Gastrocnemius medialis (tissue), 4 donors: Measurements from ENCODE around the gene TMEM163. TPM values are rescaled to one million over a fixed set of nuclear protein-coding genes. Genes with fewer than 3 reads are reported as not detected.

Experiments
- ATAC-seq, 2 donors: fragments of 150-250 bp; one replicate each; pipeline ENCODE4 v1.9.1; 2016
- DNase-seq, 2 donors: peaks; one replicate each; pipeline ENCODE4 v3.0.0-alpha.2; 2019
- H3K27ac ChIP-seq, 4 donors: fragments of 200-600 bp; sonication (generic); 1 replicate in 1 of 4; 2 replicates in 3 of 4; pipeline ENCODE4 v1.5.1; 2016 to 2018; ENCODE audit warnings: mild to moderate bottlenecking in 2 of 4, moderate library complexity in 1 of 4
- H3K27me3 ChIP-seq, 3 donors: fragments of 200-600 bp; sonication (generic) in 2 of 3; 1 replicate in 1 of 3; 2 replicates in 2 of 3; pipeline versions ENCODE4 v1.5.1 to v1.6.0; 2016 to 2019; ENCODE audit warnings: mild to moderate bottlenecking in 1 of 3, moderate library complexity in 1 of 3
- H3K36me3 ChIP-seq, 2 donors: fragments of 200-600 bp; sonication (generic) in 1 of 2; one replicate each; pipeline ENCODE4 v1.5.1; 2017 to 2018
- H3K4me1 ChIP-seq, 2 donors: fragments of 200-600 bp; sonication (generic) in 1 of 2; one replicate each; pipeline ENCODE4 v1.5.1; 2016 to 2017; ENCODE audit warnings: mild to moderate bottlenecking in 2 of 2
- H3K4me3 ChIP-seq, 4 donors: fragments of 200-600 bp; sonication (generic) in 3 of 4; 1 replicate in 1 of 4; 2 replicates in 3 of 4; pipeline ENCODE4 v1.5.1; 2016 to 2019; ENCODE audit warnings: mild to moderate bottlenecking in 2 of 4
- H3K9me3 ChIP-seq, 3 donors: fragments of 200-600 bp; sonication (generic) in 2 of 3; 1 replicate in 1 of 3; 2 replicates in 2 of 3; pipeline ENCODE4 v1.5.1; 2016 to 2019
- POLR2A ChIP-seq, 2 donors: fragments of 450-650 bp; IDR thresholded peaks; one replicate each; pipeline ENCODE4 v1.6.1; 2017; ENCODE audit warnings: antibody characterized with exemption in 2 of 2, mild to moderate bottlenecking in 2 of 2, moderate library complexity in 2 of 2
- in situ Hi-C, 4 donors: fragments of 200-750 bp; cut with MboI; loops; one replicate each; pipeline versions ENCODE4 v1.15.0 to v1.8.0; 2017; ENCODE audit warnings: low sequenced_read_pairs in 4 of 4
- intact Hi-C: fragments of 100-400 bp; cut with DNase I; formaldehyde crosslinking; loops from one replicate; pipeline ENCODE4 v1.15.1; 2023; ENCODE audit warnings: low total_unique reads
- total RNA-seq, 4 donors: library from RNA; depleted of rRNA; stranded (reverse); fragments of >200 nt; gene quantifications; one replicate each; pipeline versions ENCODE4 v1.1.0 to v1.2.3, GENCODE V29; 2016
- TF ChIP-seq, protein P1 (sequence below), 5 experiments: fragments of 450-650 bp in 3 of 5; fragments of 200-600 bp in 2 of 5; sonication (generic) in 2 of 5; IDR thresholded peaks in 4 of 5; conservative IDR thresholded peaks in 1 of 5; 1 replicate in 4 of 5; 2 replicates in 1 of 5; pipeline ENCODE4 v1.5.1; 2016 to 2019; ENCODE audit warnings: antibody characterized with exemption in 5 of 5, mild to moderate bottlenecking in 3 of 5, moderate library complexity in 3 of 5

TMEM163 gene
- total RNA-seq, 4 donors from 2014 or later = not detected

- in situ Hi-C loops (no loop called here), intact Hi-C loops (no loop called here)
- no peak for TF ChIP-seq POLR2A (IDR thresholded peaks at IDR 0.05)
- TF ChIP-seq, protein P1, sequence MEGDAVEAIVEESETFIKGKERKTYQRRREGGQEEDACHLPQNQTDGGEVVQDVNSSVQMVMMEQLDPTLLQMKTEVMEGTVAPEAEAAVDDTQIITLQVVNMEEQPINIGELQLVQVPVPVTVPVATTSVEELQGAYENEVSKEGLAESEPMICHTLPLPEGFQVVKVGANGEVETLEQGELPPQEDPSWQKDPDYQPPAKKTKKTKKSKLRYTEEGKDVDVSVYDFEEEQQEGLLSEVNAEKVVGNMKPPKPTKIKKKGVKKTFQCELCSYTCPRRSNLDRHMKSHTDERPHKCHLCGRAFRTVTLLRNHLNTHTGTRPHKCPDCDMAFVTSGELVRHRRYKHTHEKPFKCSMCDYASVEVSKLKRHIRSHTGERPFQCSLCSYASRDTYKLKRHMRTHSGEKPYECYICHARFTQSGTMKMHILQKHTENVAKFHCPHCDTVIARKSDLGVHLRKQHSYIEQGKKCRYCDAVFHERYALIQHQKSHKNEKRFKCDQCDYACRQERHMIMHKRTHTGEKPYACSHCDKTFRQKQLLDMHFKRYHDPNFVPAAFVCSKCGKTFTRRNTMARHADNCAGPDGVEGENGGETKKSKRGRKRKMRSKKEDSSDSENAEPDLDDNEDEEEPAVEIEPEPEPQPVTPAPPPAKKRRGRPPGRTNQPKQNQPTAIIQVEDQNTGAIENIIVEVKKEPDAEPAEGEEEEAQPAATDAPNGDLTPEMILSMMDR (IDR thresholded peaks at IDR 0.05 in 4 of 5, conservative IDR thresholded peaks at IDR 0.05 in 1 of 5) = no peak
- no peak for DNase-seq
- H3K9me3 ChIP-seq = no peaks in the 10 kb centered on the region
- H3K4me1 ChIP-seq = no peaks in the 10 kb centered on the region
- no peak overlapping the region for H3K4me3 ChIP-seq
- H3K27ac ChIP-seq = no peak overlapping the region
- no peak for ATAC-seq
- no peaks in the 10 kb centered on the region for H3K36me3 ChIP-seq
- no peaks in the 10 kb centered on the region for H3K27me3 ChIP-seq
Measured at GRCh38 chr2:134737671-134738070, 18.9 kb upstream of the TMEM163 start.

DNA sequence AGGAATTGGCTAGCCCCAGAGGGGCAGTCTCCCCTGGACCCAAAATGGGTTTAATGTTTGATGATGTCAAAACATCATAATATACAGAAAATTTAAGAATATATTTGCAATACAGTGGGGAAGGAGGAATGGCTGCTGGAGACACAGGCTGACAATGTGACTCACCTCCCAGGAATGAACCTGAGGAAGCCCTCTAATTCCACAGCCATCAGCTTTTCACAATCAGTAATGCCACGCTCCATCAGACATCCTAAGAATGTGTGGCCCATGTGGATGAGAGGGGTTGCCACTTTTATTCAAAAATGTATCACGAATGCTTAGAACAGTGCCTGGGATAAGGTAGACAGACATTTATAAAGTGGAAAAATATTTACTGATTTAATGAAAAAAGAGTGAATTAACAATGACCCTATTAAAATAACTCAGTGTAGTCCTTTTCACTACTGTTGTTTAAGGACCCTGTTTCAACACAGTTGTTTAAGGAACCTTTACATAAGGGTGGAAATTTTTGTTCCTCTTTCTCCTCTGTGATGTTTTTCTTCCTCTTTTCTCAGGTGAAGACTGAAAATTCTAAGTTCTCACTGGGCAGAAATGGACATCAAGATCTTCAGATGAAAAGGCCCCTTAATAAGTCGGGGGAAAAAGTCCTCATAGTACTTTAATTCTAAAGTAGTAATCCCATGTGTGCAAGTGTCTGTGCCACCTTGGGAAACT lies 17.5 kb upstream of the TMEM163 start:
- H3K4me1 ChIP-seq = no peaks in the 10 kb centered on the region
- no peak for DNase-seq
- H3K27me3 ChIP-seq = no peaks in the 10 kb centered on the region
- H3K9me3 ChIP-seq = no peaks in the 10 kb centered on the region
- ATAC-seq = no peak
- no peak overlapping the region for H3K4me3 ChIP-seq
- in situ Hi-C loops (no loop called here), intact Hi-C loops (no loop called here)
- no peaks in the 10 kb centered on the region for H3K36me3 ChIP-seq
- no peak overlapping the region for H3K27ac ChIP-seq
- TF ChIP-seq POLR2A (IDR thresholded peaks at IDR 0.05) = no peak
- TF ChIP-seq, protein P1 (IDR thresholded peaks at IDR 0.05 in 4 of 5, conservative IDR thresholded peaks at IDR 0.05 in 1 of 5) = no peak

- no peak overlapping the region for H3K4me3 ChIP-seq
- H3K36me3 ChIP-seq = no peaks in the 10 kb centered on the region
- TF ChIP-seq, protein P1 (IDR thresholded peaks at IDR 0.05 in 4 of 5, conservative IDR thresholded peaks at IDR 0.05 in 1 of 5) = no peak
- no peak for TF ChIP-seq POLR2A (IDR thresholded peaks at IDR 0.05)
- no peak overlapping the region for H3K27ac ChIP-seq
- DNase-seq = no peak
- H3K4me1 ChIP-seq = no peaks in the 10 kb centered on the region
- no peaks in the 10 kb centered on the region for H3K9me3 ChIP-seq
- H3K27me3 ChIP-seq = no peaks in the 10 kb centered on the region
- intact Hi-C loops = no loop called here
- in situ Hi-C loops = no loop called here
- ATAC-seq = no peak
Measured at GRCh38 chr2:134728163-134728562, 9.4 kb upstream of the TMEM163 start.

DNA sequence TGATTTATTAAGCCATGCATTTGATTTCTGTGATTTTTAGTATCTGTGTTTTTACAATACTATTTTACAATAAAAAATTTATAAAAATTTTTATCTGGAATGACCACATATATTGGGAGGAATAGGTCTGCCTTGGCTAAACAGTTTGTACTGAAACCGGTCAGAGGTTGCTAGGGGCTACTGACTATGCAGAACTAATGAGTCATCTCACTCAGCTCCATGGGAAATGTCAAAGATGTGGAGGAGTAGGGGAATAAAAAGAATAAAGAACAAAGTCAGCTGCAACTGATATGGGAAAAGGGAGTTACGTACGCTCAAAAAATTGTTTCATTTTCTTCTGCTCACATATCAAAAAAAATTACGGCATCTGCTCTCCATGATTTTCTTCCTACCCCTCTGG lies 8.6 kb upstream of the TMEM163 start:
- no peaks in the 10 kb centered on the region for H3K4me1 ChIP-seq
- H3K9me3 ChIP-seq = no peaks in the 10 kb centered on the region
- DNase-seq = no peak
- ATAC-seq = no peak
- no peaks in the 10 kb centered on the region for H3K36me3 ChIP-seq
- H3K27ac ChIP-seq = no peak overlapping the region
- intact Hi-C loops (no loop called here), in situ Hi-C loops (no loop called here)
- TF ChIP-seq POLR2A (IDR thresholded peaks at IDR 0.05) = no peak
- TF ChIP-seq, protein P1 (IDR thresholded peaks at IDR 0.05 in 4 of 5, conservative IDR thresholded peaks at IDR 0.05 in 1 of 5) = no peak
- no peaks in the 10 kb centered on the region for H3K27me3 ChIP-seq
- H3K4me3 ChIP-seq = no peak overlapping the region

DNA sequence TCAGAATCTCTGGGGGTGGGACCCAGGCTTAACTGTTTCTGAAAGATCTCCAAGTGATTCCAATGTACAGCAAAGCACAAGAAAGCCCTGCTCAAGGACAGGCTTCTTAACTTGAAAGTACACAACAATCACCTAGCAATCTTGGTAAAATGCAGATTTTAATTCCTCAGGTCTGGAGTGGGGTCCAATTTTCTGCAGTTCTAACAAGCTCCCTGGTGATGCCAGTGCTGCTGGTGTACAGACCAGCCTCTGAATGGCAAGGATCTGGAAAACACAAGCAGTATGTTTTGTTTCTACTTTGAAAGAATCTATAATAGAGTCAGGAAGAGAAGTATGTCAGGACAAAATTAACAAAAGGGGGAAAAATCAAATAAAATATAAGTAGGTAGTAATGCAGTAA lies 7.8 kb upstream of the TMEM163 start:
- no peaks in the 10 kb centered on the region for H3K27me3 ChIP-seq
- H3K27ac ChIP-seq = no peak overlapping the region
- intact Hi-C loops (no loop called here), in situ Hi-C loops (no loop called here)
- H3K4me3 ChIP-seq = no peak overlapping the region
- ATAC-seq (no peak), DNase-seq (no peak)
- TF ChIP-seq POLR2A (IDR thresholded peaks at IDR 0.05) = no peak
- H3K36me3 ChIP-seq = no peaks in the 10 kb centered on the region
- H3K9me3 ChIP-seq = no peaks in the 10 kb centered on the region
- no peaks in the 10 kb centered on the region for H3K4me1 ChIP-seq
